ENCODE results near the gene NAMPT.
"Not testable (repeated sequence)": the region's sequence is repeated elsewhere in the genome, so short reads cannot be mapped to it uniquely, and the experiment has no call there.

NAMPT gene

DNA sequence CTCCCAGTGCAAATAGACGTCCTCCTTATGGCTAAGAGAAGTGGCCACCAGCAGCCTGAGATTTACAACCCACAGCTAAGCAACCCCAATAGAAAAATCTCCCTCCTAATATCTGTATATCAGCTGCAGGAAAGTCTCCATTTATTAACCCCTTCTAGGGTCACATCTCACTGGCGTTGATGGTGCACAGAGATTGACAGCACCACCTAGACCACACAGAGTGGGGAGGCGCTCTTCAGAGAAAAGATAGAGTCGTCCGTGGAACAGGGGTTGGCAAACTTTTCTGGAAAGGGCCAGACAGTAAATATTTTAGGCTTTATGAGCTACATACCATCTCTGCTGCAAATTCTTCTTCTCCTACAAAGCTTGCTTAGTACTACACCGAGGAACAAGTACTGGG is 60.0 kb downstream of the NAMPT start:
- DNase-seq, result no peak

DNA sequence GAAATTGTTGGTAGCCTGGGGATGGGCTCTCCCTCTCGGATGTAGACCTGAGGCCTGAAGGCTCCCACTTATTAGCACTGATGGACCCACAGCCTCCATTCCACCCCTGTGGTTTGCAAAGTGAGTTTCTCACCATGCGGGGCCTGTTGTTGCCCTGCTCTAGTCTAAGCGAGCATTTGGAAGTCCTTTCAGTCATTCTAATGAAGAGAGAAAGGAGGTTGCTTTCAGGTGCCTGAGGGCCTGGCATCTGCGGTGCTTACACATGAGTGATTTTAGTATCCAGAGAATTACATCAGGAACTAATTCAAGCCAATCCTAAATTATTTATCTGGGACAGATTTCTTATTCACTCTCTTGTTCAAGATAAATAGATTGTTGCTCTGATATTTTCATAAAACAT is 61.6 kb downstream of the NAMPT start:
- no peak for DNase-seq

DNA sequence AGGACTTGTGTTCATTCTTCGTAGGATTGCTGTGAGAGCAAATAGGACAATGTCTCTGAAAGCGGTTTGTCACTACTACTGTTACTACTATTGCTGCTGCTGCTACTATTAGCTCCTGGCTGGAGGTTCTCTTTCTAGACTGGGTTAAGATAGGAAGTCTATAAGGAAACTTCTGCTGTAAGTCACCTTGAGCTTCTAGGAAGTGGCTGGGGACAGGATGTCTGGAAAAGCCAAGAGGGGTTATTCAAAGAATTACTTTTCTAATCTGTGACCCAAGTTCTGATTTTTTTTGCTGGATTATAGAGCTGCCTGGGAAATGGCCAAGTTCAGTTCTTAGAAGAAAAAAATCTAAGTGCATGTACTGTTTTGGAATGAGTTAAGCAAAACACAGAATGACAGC is 62.2 kb downstream of the NAMPT start:
- DNase-seq, result no peak

DNA sequence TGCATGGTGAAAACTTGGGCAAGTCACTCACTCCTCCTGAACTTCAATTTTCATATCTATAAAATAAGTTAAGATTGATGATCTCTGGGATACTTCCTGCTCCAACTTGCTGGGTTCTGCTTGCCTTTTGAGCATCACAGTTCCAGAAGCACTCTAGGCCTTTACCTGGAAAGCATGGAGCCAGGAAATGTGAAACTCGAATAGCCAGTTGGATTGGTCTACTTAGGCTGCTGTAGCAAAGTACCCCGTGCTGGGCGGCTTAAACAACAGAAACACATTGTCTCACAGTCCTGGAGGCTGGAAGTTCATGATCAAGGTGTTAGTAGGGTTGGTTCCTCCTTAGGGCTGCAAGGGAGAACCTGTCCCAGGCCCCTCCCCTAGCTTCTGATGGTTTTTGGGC is 64.5 kb downstream of the NAMPT start:
- DNase-seq, result no peak

DNA sequence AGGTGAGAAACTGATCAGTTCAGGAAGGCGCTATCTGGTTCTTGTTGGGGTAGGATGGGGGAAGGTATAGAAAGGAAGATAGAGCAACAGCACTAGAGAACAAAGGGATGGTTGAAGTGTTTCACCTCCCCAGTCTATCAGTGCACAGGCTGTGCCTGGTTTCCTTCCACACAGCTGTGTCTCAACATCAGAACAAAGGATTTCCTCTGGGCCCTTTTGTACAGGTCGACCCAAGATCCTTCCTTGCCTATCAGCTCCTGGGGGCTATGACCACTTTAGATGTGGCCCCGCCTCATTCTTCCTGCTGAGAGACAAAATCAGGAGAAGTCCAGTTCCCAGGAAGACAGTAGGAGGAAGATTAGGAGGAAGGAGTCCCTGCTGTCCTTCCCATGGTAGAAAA is 65.6 kb downstream of the NAMPT start:
- no peak for DNase-seq

DNA sequence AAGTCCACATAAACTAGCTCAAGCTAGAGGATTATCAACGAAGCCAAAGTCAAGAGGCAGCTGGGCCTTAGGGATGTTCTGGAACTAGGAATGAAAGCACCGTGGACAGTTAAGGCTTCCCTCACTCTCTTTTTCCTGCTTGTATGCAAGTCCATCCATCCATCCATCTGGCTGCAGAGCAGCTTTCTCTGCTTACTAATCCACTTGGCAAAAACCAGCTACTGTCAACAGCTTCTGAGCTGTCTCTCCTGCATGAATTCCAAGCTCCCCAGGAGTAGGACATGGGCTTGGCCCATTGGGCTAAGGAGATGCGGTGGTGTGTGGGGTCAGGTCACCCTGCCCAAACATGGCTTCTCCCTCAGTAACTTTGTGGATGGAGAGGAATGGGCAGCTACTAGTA is 66.2 kb downstream of the NAMPT start:
- no peak for DNase-seq

DNA sequence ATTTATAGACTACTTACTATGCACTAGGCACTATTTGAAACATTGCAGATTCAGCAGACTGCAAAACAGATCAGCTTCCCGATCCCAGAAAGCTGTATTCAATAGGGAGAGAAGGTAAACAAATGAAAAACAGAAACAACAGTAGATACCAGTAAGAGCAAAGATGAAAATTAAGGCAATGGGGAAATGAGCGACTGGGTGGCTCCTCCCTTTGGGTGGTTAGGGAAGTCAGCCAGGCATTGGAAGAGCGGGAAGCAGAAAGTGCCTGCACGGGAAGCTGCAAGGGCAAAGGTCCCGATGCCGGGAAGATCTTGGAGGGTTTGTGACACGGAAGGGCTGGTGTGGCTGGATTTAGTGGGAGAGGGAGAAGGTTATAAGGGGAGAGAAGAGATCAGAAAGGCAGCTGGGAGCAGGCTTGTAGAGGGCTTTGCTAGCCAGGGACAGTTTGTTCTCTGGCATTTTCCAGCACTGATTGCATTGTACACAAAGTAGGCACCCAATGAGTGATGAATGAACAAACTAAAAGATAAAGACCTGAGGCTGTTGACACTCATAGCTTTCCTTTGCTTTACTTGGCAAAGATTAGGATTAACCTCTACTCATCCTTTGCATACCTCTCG is 67.8 kb downstream of the NAMPT start:
- no peak for DNase-seq

DNA sequence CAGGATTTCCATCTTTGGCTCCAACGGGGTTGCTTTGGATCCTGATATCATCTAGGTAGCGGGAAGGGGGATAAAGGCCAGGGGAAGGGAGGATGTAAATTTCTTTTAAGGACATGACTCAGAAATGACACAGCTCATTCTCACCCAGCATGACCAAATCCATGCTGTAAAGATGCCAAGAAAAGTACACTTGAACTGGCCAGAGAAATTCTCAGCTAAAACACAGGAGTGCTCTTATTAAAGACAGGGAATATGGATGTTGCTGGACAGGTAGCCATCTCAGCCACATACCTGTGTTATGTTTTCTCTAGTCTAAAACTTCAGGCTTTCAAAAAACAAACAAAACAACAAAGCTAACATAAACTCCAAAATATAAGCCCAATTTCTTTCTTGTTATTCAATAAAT is 68.3 kb downstream of the NAMPT start:
- no peak for DNase-seq

DNA sequence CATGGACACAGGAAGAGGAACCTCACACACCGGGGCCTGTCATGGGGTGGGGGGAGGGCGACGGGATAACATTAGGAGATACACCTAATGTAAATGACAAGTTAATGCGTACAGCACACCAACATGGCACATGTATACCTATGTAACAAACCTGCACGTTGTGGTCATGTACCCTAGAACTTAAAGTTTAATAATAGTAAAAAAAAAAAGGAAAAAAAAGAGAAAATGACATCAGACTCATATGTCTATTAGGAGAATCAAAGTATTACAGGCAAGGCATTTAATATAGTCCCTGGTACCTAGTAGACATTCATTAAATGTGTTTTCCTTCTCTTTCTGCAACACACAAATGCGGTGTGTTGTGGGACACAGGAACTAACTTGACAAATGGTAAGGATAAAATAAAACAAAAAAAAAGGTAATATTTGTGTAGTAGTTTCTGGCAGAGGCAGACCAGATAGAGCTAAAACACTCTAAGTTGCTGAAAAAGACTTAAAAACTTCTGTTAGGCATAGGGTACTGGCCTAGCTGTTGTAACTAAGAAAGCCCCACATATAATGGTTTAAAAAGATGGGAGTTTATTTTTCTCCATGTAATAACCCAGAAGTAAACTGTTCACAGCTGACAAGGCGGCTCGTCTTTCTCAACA is 68.8 kb downstream of the NAMPT start:
- no peak for DNase-seq

DNA sequence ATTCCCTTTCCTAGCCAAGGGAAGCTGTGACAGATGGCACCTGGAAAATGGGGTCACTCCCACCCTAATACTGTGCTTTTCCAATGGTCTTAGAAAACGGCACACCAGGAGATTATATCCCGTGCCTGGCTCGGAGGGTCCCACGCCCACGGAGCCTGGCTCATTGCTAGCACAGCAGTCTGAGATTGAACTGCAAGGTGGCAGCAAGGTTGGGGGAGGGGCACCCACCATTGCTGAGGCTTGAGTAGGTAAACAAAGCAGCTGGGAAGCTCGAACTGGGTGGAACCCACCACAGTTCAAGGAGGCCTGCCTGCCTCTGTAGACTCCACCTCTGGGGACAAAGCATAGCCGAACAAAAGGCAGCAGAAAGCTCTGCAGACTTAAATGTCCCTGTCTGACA is 75.8 kb downstream of the NAMPT start:
- not testable (repeated sequence) for DNase-seq

DNA sequence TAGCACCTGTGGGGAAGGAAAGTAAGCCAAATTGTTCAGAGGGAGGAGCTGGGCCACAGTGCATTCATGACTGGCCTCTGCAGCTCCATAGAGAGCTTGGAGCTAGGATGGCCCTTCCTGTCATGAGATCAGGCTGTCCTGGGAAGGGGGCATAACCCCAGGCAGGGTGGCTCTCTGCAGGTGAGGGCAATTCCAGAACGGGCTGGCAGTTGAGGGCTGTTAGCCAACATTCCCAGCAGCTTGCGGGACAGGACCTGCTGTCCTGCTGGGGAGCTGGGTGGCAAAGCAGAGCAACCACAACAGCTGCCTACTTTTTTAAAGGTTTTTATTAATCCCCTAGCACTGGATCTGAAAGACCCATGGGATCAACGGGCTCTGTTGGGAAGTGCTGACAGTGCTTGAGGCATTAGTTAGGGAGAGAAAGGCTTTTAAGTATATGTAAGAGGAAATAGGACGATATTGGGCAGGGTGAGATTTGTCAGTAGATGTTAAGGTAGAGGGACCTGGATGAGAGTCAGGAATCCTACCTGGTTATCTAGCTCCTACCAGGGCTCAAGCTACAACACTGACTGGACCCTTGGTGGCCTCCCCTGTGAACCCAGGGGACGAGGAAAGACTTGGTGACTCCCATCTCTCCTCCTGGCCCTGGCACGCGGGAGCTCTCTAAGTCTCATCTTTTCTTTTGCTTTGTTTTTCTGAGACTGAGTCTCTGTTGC is 77.8 kb downstream of the NAMPT start:
- DNase-seq, result no peak

DNA sequence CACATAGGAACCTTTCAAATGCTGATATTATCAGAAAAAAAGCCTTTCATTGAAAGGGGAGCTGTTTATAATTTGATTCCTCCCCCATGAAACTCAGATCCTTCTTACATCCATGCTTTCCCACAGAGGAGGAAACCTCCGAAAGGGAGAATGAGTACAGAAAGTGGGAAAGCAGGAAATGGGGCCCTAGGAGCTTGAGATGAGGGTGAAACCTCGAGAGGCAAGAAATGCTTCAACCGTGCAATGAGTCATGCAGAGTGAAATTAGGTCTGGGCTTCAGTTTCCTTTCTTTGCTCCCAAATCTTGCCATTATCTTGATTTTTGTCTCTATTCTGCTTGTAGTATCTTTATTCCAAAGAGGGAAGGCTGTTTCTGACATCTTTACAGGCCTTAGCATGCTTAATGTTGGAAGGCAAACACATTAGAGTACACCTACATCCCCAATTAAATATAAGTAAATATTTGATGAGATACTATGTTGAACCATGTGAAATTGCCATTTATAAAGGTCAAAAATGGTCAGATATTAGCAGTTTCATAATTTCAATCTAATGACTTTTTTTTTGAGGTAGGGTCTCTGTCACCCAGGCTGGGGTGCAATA is 79.1 kb downstream of the NAMPT start:
- DNase-seq, result no peak

DNA sequence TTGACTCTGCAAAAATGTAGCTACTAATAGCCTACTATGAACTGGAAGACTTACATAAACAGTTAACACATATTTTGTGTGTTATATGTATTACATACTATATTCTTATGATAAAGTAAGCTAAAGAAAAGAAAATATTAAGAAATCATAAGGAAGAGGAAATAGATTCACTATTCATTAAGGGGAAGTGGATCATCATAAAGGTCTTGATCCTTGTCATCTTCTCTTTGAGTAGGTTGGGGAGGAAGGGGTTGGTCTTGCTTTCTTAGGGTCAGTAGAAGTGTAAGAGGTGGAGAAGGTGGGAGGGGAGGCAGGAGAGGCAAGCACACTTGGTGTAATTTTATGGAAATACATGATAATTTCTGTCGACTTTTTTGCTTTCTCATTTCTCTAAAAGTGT is 81.3 kb downstream of the NAMPT start:
- no peak for DNase-seq

DNA sequence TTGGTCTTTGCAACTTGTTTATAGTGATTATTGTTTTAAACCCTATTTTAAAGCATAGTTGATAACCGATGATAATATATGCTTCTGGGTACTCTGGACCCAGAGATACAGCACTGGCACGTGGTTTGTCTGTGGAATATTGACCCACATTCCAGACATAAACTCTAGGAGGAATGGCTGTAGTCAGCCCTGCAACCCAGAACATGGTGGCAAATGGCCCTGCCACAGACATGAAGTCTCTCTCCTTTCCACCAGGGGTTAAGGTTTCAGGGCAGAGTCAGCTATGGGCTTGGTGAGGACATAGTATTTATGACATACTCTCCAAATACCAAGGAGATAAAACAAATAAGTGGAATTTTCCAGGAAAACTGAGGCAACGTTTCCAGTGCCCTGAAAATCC is 83.6 kb downstream of the NAMPT start:
- DNase-seq, result no peak

DNA sequence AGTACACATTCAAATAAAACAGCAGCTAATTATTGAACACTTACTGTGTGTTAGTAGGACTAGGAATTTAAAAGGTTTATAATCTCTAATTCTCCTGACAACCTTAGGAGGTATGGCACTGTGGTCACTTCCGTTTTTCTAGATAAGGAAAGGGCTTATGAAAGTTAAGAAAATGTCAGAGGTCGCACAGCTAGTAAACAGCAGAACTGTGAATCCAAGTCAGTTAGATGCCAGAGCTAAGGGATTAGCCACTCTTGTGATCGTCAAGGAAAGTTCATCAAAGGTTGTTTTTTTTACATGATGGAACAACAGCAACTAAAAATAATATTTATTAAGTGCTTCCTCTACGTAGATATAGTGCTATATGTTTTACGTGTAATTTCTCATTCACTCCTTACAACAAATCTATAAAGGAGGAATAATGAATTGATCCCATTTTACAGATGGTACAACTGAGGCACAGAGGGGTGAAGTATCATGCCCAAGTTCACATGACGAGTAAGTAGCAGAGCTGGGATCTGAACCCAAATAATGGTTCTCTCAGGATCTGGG is 84.9 kb downstream of the NAMPT start:
- DNase-seq, result no peak

DNA sequence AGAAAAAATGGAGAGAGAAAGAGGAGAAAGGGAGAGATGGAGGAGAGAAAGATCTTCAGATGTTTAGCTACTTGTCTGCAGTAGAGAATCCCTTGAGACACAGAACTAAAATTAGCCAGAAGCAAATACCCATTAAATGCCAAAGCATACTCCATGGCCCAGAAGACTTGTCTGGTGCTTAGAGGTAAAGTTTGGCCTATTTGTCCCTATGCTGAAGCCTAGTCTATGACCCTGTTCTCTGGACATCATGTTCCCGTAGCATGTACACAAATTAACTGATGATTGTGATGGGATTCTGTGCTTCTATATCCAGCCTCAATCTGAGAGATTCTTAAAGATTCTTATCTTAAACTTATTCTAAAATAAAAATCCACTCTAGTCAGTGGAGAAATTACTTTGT is 85.8 kb downstream of the NAMPT start:
- no peak for DNase-seq

Measured in activated gamma-delta T cell treated with Interleukin-2 at 50 U/mL for 16 hours (primary cell).